Mesenchymal stem cell (in vitro differentiated cells and primary cell): ENCODE data around the gene CDH4.

ENCODE experiments used
- DNase-seq: peaks from one replicate; pipeline ENCODE4 v3.0.0-alpha.2; 2013
- H2AFZ ChIP-seq: one replicate; pipeline ENCODE4 v1.6.1; 2013; ENCODE audit warnings: low read depth, mild to moderate bottlenecking, control low read depth, inconsistent platforms, low read length, moderate library complexity
- H2AK5ac ChIP-seq: 2 replicates; pipeline ENCODE4 v1.6.1; 2013; ENCODE audit warnings: low read length, moderate library complexity, mild to moderate bottlenecking, inconsistent platforms; ENCODE audit not compliant: severe bottlenecking
- H2BK120ac ChIP-seq: one replicate; pipeline ENCODE4 v1.6.1; 2013; ENCODE audit warnings: low read depth, mild to moderate bottlenecking, inconsistent platforms, low read length, moderate library complexity
- H2BK12ac ChIP-seq, 2 experiments: one replicate each; pipeline ENCODE4 v1.6.1; 2013; ENCODE audit warnings: inconsistent platforms in 2 of 2, low read length in 2 of 2, mild to moderate bottlenecking in 2 of 2, moderate library complexity in 2 of 2, control low read depth in 1 of 2
- H2BK15ac ChIP-seq: one replicate; pipeline ENCODE4 v1.6.1; 2013; ENCODE audit warnings: mild to moderate bottlenecking, low read depth, inconsistent platforms; ENCODE audit not compliant: poor library complexity, severe bottlenecking
- H2BK5ac ChIP-seq: 2 replicates; pipeline ENCODE4 v1.6.1; 2013; ENCODE audit warnings: low read depth, mild to moderate bottlenecking, low read length, control low read depth, inconsistent platforms; ENCODE audit not compliant: poor library complexity, severe bottlenecking
- H3K14ac ChIP-seq, 2 experiments: one replicate each; pipeline ENCODE4 v1.6.1; 2013; ENCODE audit warnings: inconsistent platforms in 2 of 2, low read length in 2 of 2, control low read depth in 1 of 2, mild to moderate bottlenecking in 1 of 2, moderate library complexity in 1 of 2
- H3K18ac ChIP-seq, 2 experiments: one replicate each; pipeline ENCODE4 v1.6.1; 2013; ENCODE audit warnings: inconsistent platforms in 2 of 2, low read length in 2 of 2, control low read depth in 1 of 2, low read depth in 1 of 2, mild to moderate bottlenecking in 1 of 2
- H3K23ac ChIP-seq, 2 experiments: one replicate each; pipeline ENCODE4 v1.6.1; 2013; ENCODE audit warnings: inconsistent platforms in 2 of 2, low read length in 2 of 2, mild to moderate bottlenecking in 2 of 2, moderate library complexity in 2 of 2, control low read depth in 1 of 2
- H3K27ac ChIP-seq: 2 replicates; pipeline ENCODE4 v1.5.1; 2013; ENCODE audit warnings: mild to moderate bottlenecking, moderate library complexity, low read length, control low read depth, inconsistent platforms; ENCODE audit not compliant: poor library complexity, severe bottlenecking
- H3K27me3 ChIP-seq, 2 experiments: 2 replicates each; pipeline versions ENCODE4 v1.6.1 to v1.7.0; 2013; ENCODE audit warnings: low read length in 2 of 2, mild to moderate bottlenecking in 2 of 2, moderate library complexity in 2 of 2, control low read depth in 1 of 2, inconsistent platforms in 1 of 2; ENCODE audit not compliant: control insufficient read depth in 1 of 2, insufficient read depth in 1 of 2
- H3K36me3 ChIP-seq, 2 experiments: 2 replicates each; pipeline versions ENCODE4 v1.6.1 to v1.7.0; 2013; ENCODE audit warnings: low read length in 2 of 2, control low read depth in 1 of 2, inconsistent platforms in 1 of 2, low read depth in 1 of 2, mild to moderate bottlenecking in 1 of 2; ENCODE audit not compliant: insufficient read depth in 2 of 2, control insufficient read depth in 1 of 2
- H3K4ac ChIP-seq, 2 experiments: one replicate each; pipeline ENCODE4 v1.6.1; 2013; ENCODE audit warnings: inconsistent platforms in 2 of 2, low read length in 2 of 2, mild to moderate bottlenecking in 2 of 2, moderate library complexity in 2 of 2, control low read depth in 1 of 2, low read depth in 1 of 2
- H3K4me1 ChIP-seq: 2 replicates; pipeline ENCODE4 v1.6.1; 2013; ENCODE audit warnings: low read depth, low read length, control low read depth; ENCODE audit not compliant: control insufficient read depth, insufficient read depth
- H3K4me2 ChIP-seq: 2 replicates; pipeline ENCODE4 v1.6.1; 2013; ENCODE audit warnings: low read length, mild to moderate bottlenecking, inconsistent platforms; ENCODE audit not compliant: poor library complexity, severe bottlenecking
- H3K4me3 ChIP-seq, 2 experiments: 2 replicates each; pipeline versions ENCODE4 v1.5.1 to v1.7.0; 2013; ENCODE audit warnings: low read length in 2 of 2, mild to moderate bottlenecking in 2 of 2, control low read depth in 1 of 2, low read depth in 1 of 2; ENCODE audit not compliant: insufficient read depth in 1 of 2
- H3K79me1 ChIP-seq: replicated peaks from 2 replicates; pipeline ENCODE4 v1.6.1; 2013; ENCODE audit warnings: mild to moderate bottlenecking, control low read depth, low read length, inconsistent platforms; ENCODE audit not compliant: poor library complexity, severe bottlenecking
- H3K9ac ChIP-seq: 2 replicates; pipeline ENCODE4 v1.7.0; 2013; ENCODE audit warnings: mild to moderate bottlenecking, low read length, moderate library complexity
- H3K9me3 ChIP-seq: 2 replicates; pipeline ENCODE4 v1.7.0; 2013; ENCODE audit warnings: mild to moderate bottlenecking, low read length; ENCODE audit not compliant: control insufficient read depth
- H4K8ac ChIP-seq: one replicate; pipeline ENCODE4 v1.6.1; 2013; ENCODE audit warnings: inconsistent platforms, mild to moderate bottlenecking, low read length, moderate library complexity
- H4K91ac ChIP-seq: one replicate; pipeline ENCODE4 v1.6.1; 2013; ENCODE audit warnings: mild to moderate bottlenecking, low read length, inconsistent platforms
- WGBS: methylation state at CpG from one replicate; pipeline ENCODE4 v1.1.7; 2013; ENCODE audit warnings: mixed read lengths; 5-methylcytosine and 5-hydroxymethylcytosine counted together

CDH4 gene

GRCh38 chr20:61434341-61434781 lies 182.3 kb downstream of the CDH4 start:
- peak overlapping the region in 1 of 2 experiments; percentile 64 for H3K18ac ChIP-seq
- peaks cover 7 to 25% of the 10 kb centered on the region in 2 experiments for H3K27me3 ChIP-seq
- peak overlapping the region; percentile 32 for H2AFZ ChIP-seq
- peaks cover 2% of the 10 kb centered on the region for H3K79me1 ChIP-seq
- H2BK120ac ChIP-seq = no peak overlapping the region
- H3K4me3 ChIP-seq = no peak overlapping the region
- H2BK15ac ChIP-seq = no peak overlapping the region
- no peak overlapping the region for H3K9ac ChIP-seq
- peak; percentile 28 for DNase-seq
- H2BK12ac ChIP-seq = no peak overlapping the region
- H4K8ac ChIP-seq = no peak overlapping the region
- H3K9me3 ChIP-seq = no peaks in the 10 kb centered on the region
- no peak overlapping the region for H3K23ac ChIP-seq
- no peak overlapping the region for H3K14ac ChIP-seq
- peaks cover 37% of the 10 kb centered on the region for H3K4me1 ChIP-seq
- no peak overlapping the region for H2BK5ac ChIP-seq
- H3K4me2 ChIP-seq = no peak overlapping the region
- no peaks in the 10 kb centered on the region for H3K36me3 ChIP-seq
- no peak overlapping the region for H2AK5ac ChIP-seq
- no peak overlapping the region for H3K27ac ChIP-seq
- WGBS = 8% methylated on average over 18 of the region's 18 CpGs
- H3K4ac ChIP-seq = no peak overlapping the region
- H4K91ac ChIP-seq = no peak overlapping the region

GRCh38 chr20:61435184-61435822 lies 183.2 kb downstream of the CDH4 start:
- Histone ChIP-seq H3K9ac (no peak overlapping the region), H4K91ac (no peak overlapping the region), H3K4me2 (no peak overlapping the region), H2AK5ac (no peak overlapping the region), H2BK5ac (no peak overlapping the region), H3K9me3 (no peaks in the 10 kb centered on the region), H3K27ac (no peak overlapping the region), H2BK15ac (no peak overlapping the region), H3K36me3 (no peaks in the 10 kb centered on the region), H3K4me3 (no peak overlapping the region), H2AFZ (no peak overlapping the region), H4K8ac (no peak overlapping the region), H3K4ac (no peak overlapping the region), H2BK120ac (no peak overlapping the region), H3K23ac (peak overlapping the region in 1 of 2 experiments; percentile 46), H3K14ac (peak overlapping the region in 1 of 2 experiments; percentile 2), H3K27me3 (peaks cover under 1 to 25% of the 10 kb centered on the region in 2 experiments), H3K4me1 (peaks cover 35% of the 10 kb centered on the region), H2BK12ac (no peak overlapping the region), H3K18ac (no peak overlapping the region), H3K79me1 (peaks cover 2% of the 10 kb centered on the region)
- WGBS = 87% methylated on average over 14 of the region's 15 CpGs
- DNase-seq = no peak

GRCh38 chr20:61435823-61436220 lies 183.8 kb downstream of the CDH4 start:
- no peak overlapping the region for H2BK15ac ChIP-seq
- no peaks in the 10 kb centered on the region for H3K36me3 ChIP-seq
- H3K4me3 ChIP-seq = no peak overlapping the region
- H3K4me2 ChIP-seq = no peak overlapping the region
- no peak overlapping the region for H3K9ac ChIP-seq
- no peaks in the 10 kb centered on the region for H3K9me3 ChIP-seq
- no peak for DNase-seq
- WGBS = 81% methylated on average over 3 of the region's 3 CpGs
- no peak overlapping the region for H3K23ac ChIP-seq
- no peak overlapping the region for H3K27ac ChIP-seq
- no peak overlapping the region for H4K8ac ChIP-seq
- no peak overlapping the region for H3K4ac ChIP-seq
- H2BK5ac ChIP-seq = no peak overlapping the region
- peaks cover 0 to 26% of the 10 kb centered on the region in 2 experiments for H3K27me3 ChIP-seq
- H2AK5ac ChIP-seq = no peak overlapping the region
- no peak overlapping the region for H4K91ac ChIP-seq
- H2BK12ac ChIP-seq = no peak overlapping the region
- H3K14ac ChIP-seq = peak overlapping the region in 1 of 2 experiments; percentile 2
- peaks cover 33% of the 10 kb centered on the region for H3K4me1 ChIP-seq
- peaks cover 2% of the 10 kb centered on the region for H3K79me1 ChIP-seq
- peak overlapping the region in 1 of 2 experiments; percentile 5 for H3K18ac ChIP-seq
- no peak overlapping the region for H2AFZ ChIP-seq
- no peak overlapping the region for H2BK120ac ChIP-seq

DNA sequence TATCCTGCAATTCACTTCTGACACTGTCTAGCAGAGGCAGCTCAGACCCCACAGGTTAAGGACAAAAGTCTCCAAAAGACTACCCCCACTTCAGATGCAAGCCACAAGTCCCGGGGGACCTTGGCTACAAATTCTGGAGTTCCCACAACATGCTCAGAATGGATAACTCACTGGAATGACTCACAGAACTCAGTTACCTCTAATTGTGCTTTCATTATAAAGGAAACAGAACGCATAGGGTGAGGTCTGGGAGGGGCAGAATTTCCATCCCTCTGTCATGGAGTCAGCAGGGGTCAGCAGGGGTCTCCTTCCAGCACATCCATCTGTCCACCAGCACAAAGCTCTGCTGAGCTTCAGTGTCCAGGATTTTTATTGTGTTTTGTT lies 184.2 kb downstream of the CDH4 start:
- no peak overlapping the region for H3K4me3 ChIP-seq
- 20% methylated on average over 2 of the region's 2 CpGs for WGBS

More for the DNA sequence above, 184.2 kb downstream of the CDH4 start:
- Histone ChIP-seq H2BK5ac (no peak overlapping the region), H2BK15ac (no peak overlapping the region), H3K9ac (no peak overlapping the region), H4K8ac (no peak overlapping the region), H3K18ac (no peak overlapping the region), H3K79me1 (peaks cover 2% of the 10 kb centered on the region), H3K27me3 (peaks cover 0 to 31% of the 10 kb centered on the region in 2 experiments), H3K23ac (no peak overlapping the region), H3K27ac (no peak overlapping the region), H3K4ac (no peak overlapping the region), H4K91ac (no peak overlapping the region), H3K9me3 (no peaks in the 10 kb centered on the region), H3K4me2 (no peak overlapping the region), H2BK12ac (no peak overlapping the region), H3K4me1 (peaks cover 33% of the 10 kb centered on the region), H3K36me3 (no peaks in the 10 kb centered on the region), H2AFZ (no peak overlapping the region), H3K14ac (no peak overlapping the region), H2AK5ac (no peak overlapping the region), H2BK120ac (no peak overlapping the region)
- DNase-seq = peak; percentile 71
